GM19240 (cell line): Measurements from ENCODE around the gene GLYATL1.
"Not testable (repeated sequence)": the region's sequence is repeated elsewhere in the genome, so short reads cannot be mapped to it uniquely, and the experiment has no call there.

Experiments used
- DNase-seq: peaks from one replicate; pipeline ENCODE4 v3.0.0; 2011; ENCODE audit warnings: low spot score; ENCODE audit not compliant: insufficient read length

Gene GLYATL1

GRCh38 chr11:58998480-58999290, 59.4 kb downstream of the GLYATL1 start:
- no peak for DNase-seq

- DNase-seq, result no peak
Measured at GRCh38 chr11:58999291-58999680, 60.0 kb downstream of the GLYATL1 start.

- no peak for DNase-seq
Measured at GRCh38 chr11:59000003-59000402, 60.7 kb downstream of the GLYATL1 start.

- not testable (repeated sequence) for DNase-seq
Measured at GRCh38 chr11:59002006-59002405, 62.7 kb downstream of the GLYATL1 start.
